Pancreas (tissue), 10 donors: ENCODE data around the gene SYT4. TPM values are rescaled to one million over a fixed set of nuclear protein-coding genes. Genes with fewer than 3 reads are reported as not detected.

Experiments used
- ATAC-seq, 4 donors: fragments of 200-7000 bp; cut with Tn5 transposase; one replicate each; pipeline versions ENCODE4 v1.8.0 to v1.9.1; 2020; ENCODE audit warnings: mild to moderate bottlenecking in 4 of 4, moderate library complexity in 4 of 4
- DNase-seq, 6 donors: peaks; one replicate each; pipeline ENCODE4 v3.0.0-alpha.2; 2020
- FAIRE-seq: peaks from 2 replicates; lab custom pipeline; 2012; peaks lifted over from hg19 to GRCh38; lab: Jason Lieb, UNC
- H3K27ac ChIP-seq, 4 donors: fragments of 200-600 bp; sonication (generic); 1 replicate in 3 of 4; 2 replicates in 1 of 4; pipeline versions ENCODE4 v1.5.0 to v1.8.0; 2020
- H3K27me3 ChIP-seq, 4 donors: fragments of 200-600 bp; one replicate each; pipeline ENCODE4 v1.8.0; 2021
- H3K36me3 ChIP-seq, 3 donors: fragments of 200-600 bp; sonication (generic) in 1 of 3; one replicate each; pipeline versions ENCODE4 v1.5.0 to v1.8.0; 2020 to 2021
- H3K4me1 ChIP-seq, 3 donors: fragments of 200-600 bp; one replicate each; pipeline ENCODE4 v1.8.0; 2021
- H3K4me3 ChIP-seq, 4 donors: fragments of 200-600 bp; sonication (generic) in 2 of 4; one replicate each; pipeline versions ENCODE4 v1.5.0 to v1.8.0; 2020 to 2021
- H3K9me3 ChIP-seq, 4 donors: fragments of 200-600 bp; one replicate each; pipeline ENCODE4 v1.8.0; 2021
- WGBS, 2 donors: extraction: QIAGEN DNeasy Blood & Tissue Kit; methylation state at CpG; one replicate each; pipeline ENCODE4 v1.1.7; 2013; 5-methylcytosine and 5-hydroxymethylcytosine counted together
- intact Hi-C, 3 donors: fragments of 100-400 bp; cut with DNase I; formaldehyde crosslinking; loops; one replicate each; pipeline versions ENCODE4 v1.11.1 to v1.14.2; 2022
- polyA plus RNA-seq, 2 donors: library from polyadenylated mRNA; stranded (reverse); fragments of 200-250 nt; gene quantifications; one replicate each; pipeline ENCODE4 v1.2.3, GENCODE V29; 2013
- total RNA-seq, 6 donors: library from RNA; stranded (reverse); fragmentation: NEBNext Ultra II Directional in 4 of 6; extraction: Animal tissue kit (Norgen Biotek cat#: 25700) in 4 of 6; gene quantifications; one replicate each; pipeline versions ENCODE4 v1.2.1 to v1.2.4, GENCODE V29; 2021 to 2023
- TF ChIP-seq, protein P1 (sequence below), 4 donors: fragments of 200-600 bp; sonication (generic) in 3 of 4; IDR thresholded peaks; one replicate each; pipeline versions ENCODE4 v1.5.0 to v1.8.0; 2021; ENCODE audit warnings: antibody characterized with exemption in 4 of 4
- donor health status: healthy with polysubstance abuse.
- donor health status: DM: no; HTN: no; CAD: no; lungs with moderate emphysema.
- donor health status: DM: no; HTN: no; CAD: no.
- donor health status: control.
- donor health status: control.
- donor health status: Bipolar disorder and iron deficiency.
- donor health status: DM: yes; HTN: yes; CAD: no.
- donor health status: DM: no; HTN: no; CAD: no.
- donor health status: DM: no; HTN: no; CAD: no.
- donor health status: DM: yes; HTN: yes; CAD: no.

Gene SYT4
- total and polyA plus RNA-seq, 8 donors, result 0.85 to 16.3 (median 2.7) TPM

- Histone ChIP-seq H3K36me3 (no peaks in the 10 kb centered on the region), H3K4me1 (no peaks in the 10 kb centered on the region), H3K27me3 (peaks cover 0 to 15% (median 2%) of the 10 kb centered on the region in 4 donors), H3K9me3 (no peaks in the 10 kb centered on the region), H3K27ac (no peak overlapping the region), H3K4me3 (no peak overlapping the region)
- no peak for FAIRE-seq
- intact Hi-C loops, result no loop called here
- DNase-seq, result no peak
- 46 to 60% methylated on average over 3 of the region's 3 CpGs for WGBS, 2 donors
- peak in 1 of 4 donors; percentile 36 for ATAC-seq
- TF ChIP-seq, protein P1, sequence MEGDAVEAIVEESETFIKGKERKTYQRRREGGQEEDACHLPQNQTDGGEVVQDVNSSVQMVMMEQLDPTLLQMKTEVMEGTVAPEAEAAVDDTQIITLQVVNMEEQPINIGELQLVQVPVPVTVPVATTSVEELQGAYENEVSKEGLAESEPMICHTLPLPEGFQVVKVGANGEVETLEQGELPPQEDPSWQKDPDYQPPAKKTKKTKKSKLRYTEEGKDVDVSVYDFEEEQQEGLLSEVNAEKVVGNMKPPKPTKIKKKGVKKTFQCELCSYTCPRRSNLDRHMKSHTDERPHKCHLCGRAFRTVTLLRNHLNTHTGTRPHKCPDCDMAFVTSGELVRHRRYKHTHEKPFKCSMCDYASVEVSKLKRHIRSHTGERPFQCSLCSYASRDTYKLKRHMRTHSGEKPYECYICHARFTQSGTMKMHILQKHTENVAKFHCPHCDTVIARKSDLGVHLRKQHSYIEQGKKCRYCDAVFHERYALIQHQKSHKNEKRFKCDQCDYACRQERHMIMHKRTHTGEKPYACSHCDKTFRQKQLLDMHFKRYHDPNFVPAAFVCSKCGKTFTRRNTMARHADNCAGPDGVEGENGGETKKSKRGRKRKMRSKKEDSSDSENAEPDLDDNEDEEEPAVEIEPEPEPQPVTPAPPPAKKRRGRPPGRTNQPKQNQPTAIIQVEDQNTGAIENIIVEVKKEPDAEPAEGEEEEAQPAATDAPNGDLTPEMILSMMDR (IDR thresholded peaks at IDR 0.05), result no peak
Observed at GRCh38 chr18:43276491-43276890, 799 bp downstream of the SYT4 start.

DNA sequence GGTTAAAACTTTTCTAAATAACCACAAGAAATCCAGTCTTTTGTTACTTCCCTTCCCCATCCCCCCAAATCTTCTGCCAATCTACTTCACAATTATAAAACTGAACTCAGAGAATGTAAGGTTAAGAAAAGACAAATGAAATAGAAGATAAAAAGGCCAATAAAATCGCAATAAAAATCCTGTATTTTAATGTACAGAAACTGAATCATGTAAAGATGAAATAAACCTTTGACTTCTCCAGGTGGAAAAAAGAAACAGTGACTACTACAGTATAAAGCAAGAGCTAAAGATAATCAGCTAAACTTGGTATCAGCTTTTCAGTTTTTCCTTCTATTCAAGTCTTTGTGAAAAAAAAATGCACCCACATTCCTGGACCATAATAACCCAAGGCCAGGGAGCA, 1.7 kb downstream of the SYT4 start:
- Histone ChIP-seq H3K9me3 (no peaks in the 10 kb centered on the region), H3K4me1 (no peaks in the 10 kb centered on the region), H3K27ac (no peak overlapping the region), H3K36me3 (no peaks in the 10 kb centered on the region), H3K27me3 (peaks cover 0 to 15% (median 2%) of the 10 kb centered on the region in 4 donors), H3K4me3 (no peak overlapping the region)
- ATAC-seq (no peak), DNase-seq (no peak), FAIRE-seq (no peak)
- TF ChIP-seq, protein P1 (IDR thresholded peaks at IDR 0.05), result no peak
- 38 to 72% methylated on average over 1 of the region's 1 CpG for WGBS, 2 donors
- intact Hi-C loops, result no loop called here

DNA sequence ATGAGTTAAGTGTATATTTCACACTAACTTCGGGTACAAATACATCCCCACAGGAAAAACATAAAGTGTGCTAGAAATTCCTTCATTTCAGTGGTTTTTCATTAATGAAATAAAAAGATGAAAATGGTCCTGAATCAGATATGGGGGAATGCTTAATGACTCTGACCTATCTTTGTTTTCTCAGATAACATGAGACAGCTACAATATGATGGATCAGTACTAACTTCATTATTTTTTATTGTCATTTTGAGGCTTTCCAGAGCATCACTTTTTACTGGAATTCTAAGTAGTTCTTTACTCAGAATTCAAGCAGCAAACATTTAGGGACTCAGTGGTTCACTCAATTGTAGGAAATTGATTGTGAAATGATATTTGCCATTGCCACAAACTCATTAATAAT, 2.8 kb downstream of the SYT4 start:
- intact Hi-C loops, result no loop called here
- Histone ChIP-seq H3K27ac (no peak overlapping the region), H3K9me3 (no peaks in the 10 kb centered on the region), H3K27me3 (peaks cover 0 to 7% (median 2%) of the 10 kb centered on the region in 4 donors), H3K36me3 (no peaks in the 10 kb centered on the region), H3K4me3 (no peak overlapping the region), H3K4me1 (no peaks in the 10 kb centered on the region)
- no peak for DNase-seq
- FAIRE-seq, result no peak
- no peak for ATAC-seq
- WGBS, 2 donors, result 21 to 31% methylated on average over 1 of the region's 1 CpG
- TF ChIP-seq, protein P1 (IDR thresholded peaks at IDR 0.05), result no peak

GRCh38 chr18:43271593-43272432, 5.5 kb downstream of the SYT4 start:
- Histone ChIP-seq H3K4me1 (no peaks in the 10 kb centered on the region), H3K4me3 (no peak overlapping the region), H3K27me3 (peaks cover 0 to 6% (median 2%) of the 10 kb centered on the region in 4 donors), H3K27ac (no peak overlapping the region), H3K9me3 (no peaks in the 10 kb centered on the region), H3K36me3 (no peaks in the 10 kb centered on the region)
- intact Hi-C loops, result no loop called here
- DNase-seq (peak in 1 of 6 donors; percentile 21), FAIRE-seq (peak; percentile 96), ATAC-seq (peak in 3 of 4 donors; percentile 57 to 64 (median 59))
- TF ChIP-seq, protein P1 (IDR thresholded peaks at IDR 0.05), result peak; percentile 35 to 64 (median 58)
- 19 to 22% methylated on average over 6 of the region's 6 CpGs for WGBS, 2 donors

DNA sequence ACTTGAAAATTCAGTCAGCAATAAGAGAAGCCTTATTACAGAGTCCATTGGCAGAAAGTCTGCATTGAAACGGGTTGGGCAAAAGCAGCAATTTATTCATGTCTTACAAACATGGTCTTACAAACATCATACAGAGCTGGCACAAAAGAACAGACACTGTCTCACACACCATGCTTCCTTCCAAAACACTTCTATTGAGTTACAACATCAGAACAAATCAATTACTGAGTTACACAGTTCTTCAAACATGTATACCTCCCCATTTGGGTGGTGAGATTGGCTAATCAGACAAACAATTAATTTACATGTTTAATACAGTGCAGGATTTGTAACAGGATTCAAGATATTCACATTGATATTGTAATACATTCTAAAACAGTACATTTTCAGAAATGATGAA, 9.5 kb downstream of the SYT4 start:
- Histone ChIP-seq H3K9me3 (no peaks in the 10 kb centered on the region), H3K4me1 (no peaks in the 10 kb centered on the region), H3K27me3 (no peaks in the 10 kb centered on the region), H3K27ac (no peak overlapping the region), H3K4me3 (no peak overlapping the region), H3K36me3 (no peaks in the 10 kb centered on the region)
- intact Hi-C loops, result loop anchor here in 2 of 3 donors (10.0 kb wide), 2 partner anchors 673 to 963 kb away; no protein-coding TSS in a partner anchor
- ATAC-seq (no peak), DNase-seq (no peak), FAIRE-seq (no peak)
- WGBS, 2 donors, result 37 to 63% methylated on average over 1 of the region's 1 CpG
- TF ChIP-seq, protein P1 (IDR thresholded peaks at IDR 0.05), result no peak
